IMR-90 (cell line): Measurements from ENCODE around the gene IL12RB1. TPM values are rescaled to one million over a fixed set of nuclear protein-coding genes. Genes with fewer than 3 reads are reported as not detected.

Experiments used
- ATAC-seq: fragments of 200-7000 bp; cut with Tn5 transposase; 2 replicates; pipeline ENCODE4 v1.9.1; 2020; ENCODE audit warnings: low read depth, mild to moderate bottlenecking, moderate library complexity
- BruUV-seq: library from RNA; stranded (reverse); fragments of 400-500 nt; replicated peaks from 2 replicates; lab custom pipeline; 2021; lab: Mats Ljungman, UMichigan
- CTCF ChIA-PET: fragments of 300-600 bp; formaldehyde crosslinking; extraction: SDS; loops from one replicate; lab custom pipeline; 2021; ENCODE audit warnings: antibody characterized with exemption; lab: Yijun Ruan, JAX
- POLR2A ChIA-PET: fragments of 300-600 bp; sonication (Branson Sonifier 250); formaldehyde crosslinking; loops from one replicate; lab custom pipeline; 2022; ENCODE audit warnings: antibody characterized with exemption; ENCODE audit not compliant: unreplicated experiment; lab: Charles Lee
- DNase-seq: peaks from one replicate; pipeline ENCODE4 v3.0.0; 2013
- H2AFZ ChIP-seq: replicated peaks from 2 replicates; pipeline ENCODE3; 2013; ENCODE audit warnings: low read length, mild to moderate bottlenecking; ENCODE audit not compliant: poor library complexity
- H2AK5ac ChIP-seq: 2 replicates; pipeline ENCODE4 v1.6.1; 2013; ENCODE audit warnings: low read depth, low read length, inconsistent platforms
- H2AK9ac ChIP-seq: replicated peaks from 2 replicates; pipeline ENCODE3; 2013; ENCODE audit warnings: mild to moderate bottlenecking, low read depth, low read length, moderate library complexity; ENCODE audit not compliant: poor library complexity
- H2BK120ac ChIP-seq: 2 replicates; pipeline ENCODE4 v1.6.1; 2013; ENCODE audit warnings: low read depth, low read length, inconsistent platforms
- H2BK15ac ChIP-seq: 3 replicates; pipeline ENCODE4 v1.6.1; 2013; ENCODE audit warnings: low read depth, low read length, inconsistent platforms
- H2BK20ac ChIP-seq: 2 replicates; pipeline ENCODE4 v1.6.1; 2013; ENCODE audit warnings: low read depth, mild to moderate bottlenecking, inconsistent platforms, low read length, moderate library complexity
- H2BK5ac ChIP-seq: 2 replicates; pipeline ENCODE4 v1.6.1; 2013; ENCODE audit warnings: mild to moderate bottlenecking, low read depth, low read length, inconsistent platforms; ENCODE audit not compliant: poor library complexity, severe bottlenecking
- H3K14ac ChIP-seq: replicated peaks from 2 replicates; pipeline ENCODE4 v1.6.1; 2013; ENCODE audit warnings: low read depth, low read length, inconsistent platforms
- H3K18ac ChIP-seq: 2 replicates; pipeline ENCODE4 v1.6.1; 2013; ENCODE audit warnings: low read depth, low read length, control low read depth
- H3K23ac ChIP-seq: 2 replicates; pipeline ENCODE4 v1.6.1; 2013; ENCODE audit warnings: low read depth, low read length, inconsistent platforms
- H3K27ac ChIP-seq: 2 replicates; pipeline ENCODE4 v1.5.1; 2013; ENCODE audit warnings: mild to moderate bottlenecking, control low read depth, low read length; ENCODE audit not compliant: insufficient read depth
- H3K27me3 ChIP-seq: 2 replicates; pipeline ENCODE4 v1.6.1; 2013; ENCODE audit warnings: low read length; ENCODE audit not compliant: control insufficient read depth, insufficient read depth
- H3K36me3 ChIP-seq: 2 replicates; pipeline ENCODE4 v1.6.1; 2013; ENCODE audit warnings: low read length, mixed read lengths; ENCODE audit not compliant: control insufficient read depth, insufficient read depth
- H3K4ac ChIP-seq: 2 replicates; pipeline ENCODE4 v1.6.1; 2013; ENCODE audit warnings: low read depth, low read length, inconsistent platforms
- H3K4me1 ChIP-seq: 2 replicates; pipeline ENCODE4 v1.6.1; 2013; ENCODE audit warnings: low read length, mixed read lengths; ENCODE audit not compliant: control insufficient read depth, insufficient read depth
- H3K4me2 ChIP-seq: 2 replicates; pipeline ENCODE4 v1.6.1; 2013; ENCODE audit warnings: low read depth, mild to moderate bottlenecking, control low read depth, low read length, moderate library complexity
- H3K4me3 ChIP-seq: 2 replicates; pipeline ENCODE4 v1.5.1; 2013; ENCODE audit warnings: low read depth, mild to moderate bottlenecking, control low read depth, low read length, moderate library complexity; ENCODE audit not compliant: insufficient read depth
- H3K56ac ChIP-seq: 2 replicates; pipeline ENCODE4 v1.6.1; 2013; ENCODE audit warnings: low read length, inconsistent platforms; ENCODE audit not compliant: insufficient read depth; ENCODE audit errors: extremely low read depth
- H3K79me1 ChIP-seq, 2 experiments: 2 replicates each; pipeline ENCODE4 v1.6.1; 2013; ENCODE audit warnings: low read length in 2 of 2, inconsistent platforms in 1 of 2, low read depth in 1 of 2
- H3K9ac ChIP-seq: 2 replicates; pipeline ENCODE4 v1.6.1; 2013; ENCODE audit warnings: low read depth, low read length, control low read depth
- H3K9me1 ChIP-seq: 2 replicates; pipeline ENCODE4 v1.6.1; 2013; ENCODE audit warnings: low read length, inconsistent platforms; ENCODE audit not compliant: insufficient read depth
- H3K9me3 ChIP-seq: 2 replicates; pipeline ENCODE4 v1.6.1; 2013; ENCODE audit warnings: low read length; ENCODE audit not compliant: control insufficient read depth, insufficient read depth
- H4K20me1 ChIP-seq: 2 replicates; pipeline ENCODE4 v1.6.1; 2013; ENCODE audit warnings: low read length, inconsistent platforms; ENCODE audit not compliant: insufficient read depth
- H4K5ac ChIP-seq: 2 replicates; pipeline ENCODE4 v1.6.1; 2013; ENCODE audit warnings: mild to moderate bottlenecking, low read depth, low read length, control low read depth
- H4K8ac ChIP-seq, 2 experiments: 2 replicates each; pipeline ENCODE4 v1.6.1; 2013; ENCODE audit warnings: low read depth in 2 of 2, low read length in 2 of 2, control low read depth in 1 of 2, inconsistent platforms in 1 of 2
- H4K91ac ChIP-seq: 2 replicates; pipeline ENCODE4 v1.6.1; 2013; ENCODE audit warnings: low read depth, low read length, inconsistent platforms; ENCODE audit not compliant: insufficient read depth
- BHLHE40 ChIP-seq: fragments of 150-350 bp; IDR thresholded peaks from 2 replicates; pipeline ENCODE4 v1.6.1; 2016; ENCODE audit warnings: mild to moderate bottlenecking, low read depth, low read length
- WGBS, 2 experiments: methylation state at CpG; one replicate each; pipeline versions ENCODE4 v1.1.5 to v1.1.7; 2013; ENCODE audit warnings: missing lambda C conversion rate in 2 of 2; ENCODE audit not compliant: insufficient read length in 1 of 2; ENCODE audit errors: extremely low coverage in 2 of 2; 5-methylcytosine and 5-hydroxymethylcytosine counted together
- dilution Hi-C: fragments of 300-500 bp; cut with HindIII; formaldehyde crosslinking; loops from one replicate; pipeline ENCODE4 v1.14.3; 2018; ENCODE audit warnings: low sequenced_read_pairs; ENCODE audit not compliant: unreplicated experiment
- in situ Hi-C: fragments of 300-500 bp; cut with MboI; formaldehyde crosslinking; loops from 3 replicates; pipeline ENCODE4 v1.14.3; 2019; ENCODE audit warnings: low sequenced_read_pairs, inconsistent platforms, mixed read lengths
- intact Hi-C: fragments of 100-400 bp; cut with micrococcal nuclease; formaldehyde crosslinking; loops from 2 replicates; pipeline ENCODE4 v1.10.0; 2022
- polyA plus RNA-seq, 3 experiments: library from polyadenylated mRNA; depleted of rRNA; stranded (reverse); fragments of >200 nt; gene quantifications; 2 replicates each; pipeline ENCODE4 v1.2.3, GENCODE V29; 2012; ENCODE audit warnings: low replicate concordance in 1 of 3
- total RNA-seq: library from RNA; depleted of rRNA; stranded (reverse); fragments of >200 nt; gene quantifications from 2 replicates; pipeline ENCODE4 v1.2.3, GENCODE V29; 2012

The IL12RB1 gene
- total and polyA plus RNA-seq, 2 of the 4 experiments (the other 2 are of a cell fraction) = not detected

DNA sequence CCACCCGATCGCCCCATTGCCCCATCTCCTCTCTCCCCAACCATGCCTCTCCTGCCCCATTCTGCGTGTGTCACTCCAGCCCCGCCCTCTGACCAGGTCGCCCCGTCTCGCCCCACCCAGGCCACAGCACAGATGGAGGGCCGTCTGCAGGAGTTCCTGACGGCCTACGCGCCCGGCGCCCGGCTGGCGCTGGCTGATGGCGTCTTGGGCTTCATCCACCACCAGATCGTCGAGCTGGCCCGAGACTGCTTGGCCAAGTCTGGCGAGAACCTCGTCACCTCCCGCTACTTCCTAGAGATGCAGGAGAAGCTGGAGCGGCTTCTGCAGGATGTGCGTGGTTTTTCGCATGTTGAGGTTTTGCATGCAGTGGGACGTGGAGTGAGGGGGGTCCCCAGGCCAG lies 37.1 kb upstream of the IL12RB1 start:
- Histone ChIP-seq H3K4me3 (no peak overlapping the region), H2AK9ac (no peak overlapping the region), H2AK5ac (no peak overlapping the region), H4K20me1 (0 out of 2 replicates have a peak, but pooled peaks cover 2% of the 10 kb centered on the region), H2BK15ac (no peak overlapping the region), H3K9ac (no peak overlapping the region), H3K9me3 (no peaks in the 10 kb centered on the region), H4K91ac (no peak overlapping the region), H3K23ac (no peak overlapping the region), H2BK120ac (no peak overlapping the region), H3K36me3 (peaks cover 46% of the 10 kb centered on the region), H3K27ac (no peak overlapping the region), H2BK20ac (no peak overlapping the region), H2BK5ac (no peak overlapping the region), H3K18ac (no peak overlapping the region), H3K14ac (no peak overlapping the region), H3K56ac (no peak overlapping the region), H3K4me2 (no peak overlapping the region), H3K4ac (no peak overlapping the region), H3K27me3 (no peaks in the 10 kb centered on the region), H3K9me1 (peaks cover 3% of the 10 kb centered on the region; the same call in 1 of the 2 replicates), H3K4me1 (peaks cover 4% of the 10 kb centered on the region), H2AFZ (no peak overlapping the region), H4K8ac (no peak overlapping the region), H4K5ac (no peak overlapping the region), H3K79me1 (peaks cover 0 to 7% of the 10 kb centered on the region in 2 experiments; a peak in 2 of 4 replicates)
- no TSS peak for BruUV-seq
- ChIA-PET CTCF (interaction anchor here (0.9 kb wide), 1 partner anchor 120 kb away, joined by 3 read pairs; no protein-coding TSS in a partner anchor), POLR2A (no interaction called here)
- no peak for ATAC-seq
- in situ Hi-C loops = no loop called here
- WGBS, 2 experiments = 91% methylated on average over 19 of the region's 26 CpGs; no CpG with 5 or more reads in 1 of the 2 experiments
- dilution Hi-C loops = no loop called here
- intact Hi-C loops = no loop called here
- TF ChIP-seq BHLHE40 = no peak
- no peak for DNase-seq
